ENCODE data around the gene APPBP2. TPM values are rescaled to one million over a fixed set of nuclear protein-coding genes. Genes with fewer than 3 reads are reported as not detected.
A peak's percentile ranks its signal among the peaks of the same experiment; 100 is the strongest.

APPBP2 gene, protein sequence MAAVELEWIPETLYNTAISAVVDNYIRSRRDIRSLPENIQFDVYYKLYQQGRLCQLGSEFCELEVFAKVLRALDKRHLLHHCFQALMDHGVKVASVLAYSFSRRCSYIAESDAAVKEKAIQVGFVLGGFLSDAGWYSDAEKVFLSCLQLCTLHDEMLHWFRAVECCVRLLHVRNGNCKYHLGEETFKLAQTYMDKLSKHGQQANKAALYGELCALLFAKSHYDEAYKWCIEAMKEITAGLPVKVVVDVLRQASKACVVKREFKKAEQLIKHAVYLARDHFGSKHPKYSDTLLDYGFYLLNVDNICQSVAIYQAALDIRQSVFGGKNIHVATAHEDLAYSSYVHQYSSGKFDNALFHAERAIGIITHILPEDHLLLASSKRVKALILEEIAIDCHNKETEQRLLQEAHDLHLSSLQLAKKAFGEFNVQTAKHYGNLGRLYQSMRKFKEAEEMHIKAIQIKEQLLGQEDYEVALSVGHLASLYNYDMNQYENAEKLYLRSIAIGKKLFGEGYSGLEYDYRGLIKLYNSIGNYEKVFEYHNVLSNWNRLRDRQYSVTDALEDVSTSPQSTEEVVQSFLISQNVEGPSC
- total RNA-seq = 19.9 and 23.4 TPM in 2 replicates

DNA sequence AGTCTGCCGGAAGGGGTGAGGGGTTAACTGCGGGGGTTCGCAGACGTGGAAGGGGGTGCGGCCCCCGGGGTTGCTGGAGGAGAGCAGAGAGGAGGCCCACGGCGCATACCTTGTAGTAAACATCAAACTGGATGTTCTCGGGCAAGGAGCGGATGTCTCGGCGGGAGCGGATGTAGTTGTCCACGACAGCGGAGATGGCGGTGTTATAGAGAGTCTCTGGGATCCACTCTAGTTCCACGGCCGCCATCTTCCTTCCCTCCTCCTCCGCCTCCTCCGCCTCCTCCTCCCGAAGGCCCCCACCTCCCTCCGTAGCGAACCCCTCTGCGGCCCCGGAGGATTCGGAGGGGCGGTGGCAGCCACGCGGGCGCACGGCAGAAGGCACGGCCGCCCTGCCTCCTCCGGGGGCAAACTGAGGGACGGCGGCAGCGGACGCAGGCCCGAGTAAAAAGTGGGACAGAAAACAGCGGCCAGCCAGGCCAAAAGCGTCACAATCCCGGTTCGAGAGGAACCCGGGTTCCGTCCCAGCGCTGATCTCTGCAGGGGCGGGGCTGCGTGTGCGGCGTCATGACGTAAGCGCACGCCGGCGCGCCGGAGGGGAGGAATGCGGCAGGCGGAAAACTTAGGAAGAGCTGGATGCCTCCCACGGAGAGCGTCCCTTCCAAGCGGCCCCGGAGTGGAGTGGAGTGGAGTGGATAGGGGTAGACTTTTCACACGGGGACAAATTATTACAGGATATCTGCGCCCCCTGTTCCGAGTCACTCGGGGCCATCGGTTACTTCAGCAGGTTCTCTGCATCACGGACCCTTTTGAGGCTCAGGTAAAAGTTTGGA lies at the start of gene APPBP2:
TSS of gene APPBP2 (minus strand) at position 558 of the 830 bp plus-strand sequence. CDS start at position 247, 311 bp downstream.
- DNase-seq (ENCODE audit: low read depth) = peak; percentile 43
- TF ChIP-seq, protein P1, sequence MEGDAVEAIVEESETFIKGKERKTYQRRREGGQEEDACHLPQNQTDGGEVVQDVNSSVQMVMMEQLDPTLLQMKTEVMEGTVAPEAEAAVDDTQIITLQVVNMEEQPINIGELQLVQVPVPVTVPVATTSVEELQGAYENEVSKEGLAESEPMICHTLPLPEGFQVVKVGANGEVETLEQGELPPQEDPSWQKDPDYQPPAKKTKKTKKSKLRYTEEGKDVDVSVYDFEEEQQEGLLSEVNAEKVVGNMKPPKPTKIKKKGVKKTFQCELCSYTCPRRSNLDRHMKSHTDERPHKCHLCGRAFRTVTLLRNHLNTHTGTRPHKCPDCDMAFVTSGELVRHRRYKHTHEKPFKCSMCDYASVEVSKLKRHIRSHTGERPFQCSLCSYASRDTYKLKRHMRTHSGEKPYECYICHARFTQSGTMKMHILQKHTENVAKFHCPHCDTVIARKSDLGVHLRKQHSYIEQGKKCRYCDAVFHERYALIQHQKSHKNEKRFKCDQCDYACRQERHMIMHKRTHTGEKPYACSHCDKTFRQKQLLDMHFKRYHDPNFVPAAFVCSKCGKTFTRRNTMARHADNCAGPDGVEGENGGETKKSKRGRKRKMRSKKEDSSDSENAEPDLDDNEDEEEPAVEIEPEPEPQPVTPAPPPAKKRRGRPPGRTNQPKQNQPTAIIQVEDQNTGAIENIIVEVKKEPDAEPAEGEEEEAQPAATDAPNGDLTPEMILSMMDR (IDR thresholded peaks at IDR 0.05; ENCODE audit: insufficient read depth, low read length, poor library complexity, severe bottlenecking) = no peak
- Histone ChIP-seq H3K36me3 (ENCODE audit: control insufficient read depth, insufficient read depth, low read length) (no peaks in the 10 kb centered on the region), H3K27me3 (ENCODE audit: control insufficient read depth, insufficient read depth, low read length) (no peaks in the 10 kb centered on the region), H3K4me3 (ENCODE audit: low read depth, low read length) (peak within 1 kb of the TSS; percentile 77)

DNA sequence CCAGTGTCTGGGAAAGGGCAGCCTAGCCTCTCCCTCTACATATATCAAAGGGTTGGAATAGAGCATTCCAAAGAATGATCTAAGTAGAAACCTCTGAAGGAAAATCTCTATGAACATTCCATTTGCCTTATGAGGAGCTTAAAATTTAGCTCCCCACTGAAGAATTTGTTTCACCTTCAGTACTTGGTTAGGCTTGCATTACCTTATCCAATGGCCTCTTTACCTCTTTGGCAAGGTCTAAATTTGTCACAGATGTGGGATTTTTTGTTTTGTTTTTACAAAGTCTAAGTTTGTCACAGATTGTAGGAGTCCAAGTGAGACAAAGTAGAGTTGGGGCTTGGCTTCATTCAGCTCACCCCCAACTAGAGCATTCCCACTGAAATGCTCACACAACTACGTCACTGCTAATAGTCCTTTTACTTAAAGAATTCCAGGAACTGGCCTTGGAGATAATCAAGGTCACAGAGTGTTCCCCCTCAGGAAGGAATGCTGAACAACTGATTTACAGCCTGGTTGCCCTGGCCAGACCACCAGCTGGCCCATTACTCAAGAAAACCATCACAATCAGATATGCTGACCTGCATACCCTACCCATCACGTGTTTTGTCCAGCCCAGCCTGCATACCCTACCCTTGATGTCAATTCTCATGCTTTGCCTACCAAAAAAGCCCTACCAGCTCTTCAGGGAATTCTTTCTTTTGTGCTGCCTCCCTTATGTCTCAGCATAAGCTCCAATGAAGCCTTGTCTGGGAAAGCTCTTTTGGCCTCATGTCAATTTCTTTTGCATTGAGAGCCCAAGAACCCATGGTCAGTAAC lies 47.4 kb upstream of the APPBP2 start:
- no peaks in the 10 kb centered on the region for H3K36me3 ChIP-seq (ENCODE audit: control insufficient read depth, insufficient read depth, low read length)
- no peak overlapping the region for H3K4me3 ChIP-seq (ENCODE audit: low read depth, low read length)
- TF ChIP-seq, protein P1 (IDR thresholded peaks at IDR 0.05; ENCODE audit: insufficient read depth, low read length, poor library complexity, severe bottlenecking) = no peak
- no peak for DNase-seq (ENCODE audit: low read depth)
- H3K27me3 ChIP-seq (ENCODE audit: control insufficient read depth, insufficient read depth, low read length) = no peaks in the 10 kb centered on the region

DNA sequence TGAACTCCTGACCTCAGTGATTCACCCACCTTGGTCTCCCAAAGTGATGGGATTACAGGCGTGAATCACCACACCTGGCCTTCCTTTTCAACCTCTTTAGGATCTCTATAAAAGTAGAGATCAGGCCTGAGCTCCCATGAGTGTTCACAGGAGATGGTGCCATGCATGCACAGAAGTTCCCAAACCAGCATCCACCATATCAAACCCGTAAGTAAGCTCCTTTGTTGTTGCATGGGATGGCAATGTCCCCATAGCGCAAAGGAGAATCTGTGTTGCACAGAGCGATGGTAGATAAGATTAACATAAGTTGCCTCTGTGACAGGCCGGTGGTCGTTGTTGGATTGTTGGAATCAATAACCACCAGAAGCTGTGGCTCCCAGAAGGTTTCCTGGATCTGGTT lies 39.2 kb upstream of the APPBP2 start:
- no peaks in the 10 kb centered on the region for H3K27me3 ChIP-seq (ENCODE audit: control insufficient read depth, insufficient read depth, low read length)
- no peaks in the 10 kb centered on the region for H3K36me3 ChIP-seq (ENCODE audit: control insufficient read depth, insufficient read depth, low read length)
- TF ChIP-seq, protein P1 (IDR thresholded peaks at IDR 0.05; ENCODE audit: insufficient read depth, low read length, poor library complexity, severe bottlenecking) = no peak
- no peak for DNase-seq (ENCODE audit: low read depth)
- no peak overlapping the region for H3K4me3 ChIP-seq (ENCODE audit: low read depth, low read length)

DNA sequence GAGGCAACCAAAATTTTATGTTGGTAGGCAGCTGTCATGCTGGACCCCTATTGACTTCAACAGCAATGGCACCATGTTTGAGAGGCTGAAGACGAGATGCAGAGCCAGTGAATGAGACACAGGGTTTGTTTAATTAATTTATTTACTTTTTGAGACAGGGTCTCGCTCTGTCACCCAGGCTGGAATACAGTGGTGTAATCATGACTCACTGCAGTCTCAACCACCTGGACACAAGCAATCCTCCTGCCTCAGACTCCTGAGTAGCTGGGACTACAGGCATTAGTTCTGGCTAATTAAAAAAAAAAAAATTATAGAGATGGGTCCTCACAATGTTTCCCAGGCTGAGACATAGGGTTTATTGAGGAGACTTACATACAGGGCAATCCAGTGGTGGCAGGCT lies 37.7 kb upstream of the APPBP2 start:
- DNase-seq (ENCODE audit: low read depth) = no peak
- Histone ChIP-seq H3K4me3 (ENCODE audit: low read depth, low read length) (no peak overlapping the region), H3K27me3 (ENCODE audit: control insufficient read depth, insufficient read depth, low read length) (no peaks in the 10 kb centered on the region), H3K36me3 (ENCODE audit: control insufficient read depth, insufficient read depth, low read length) (no peaks in the 10 kb centered on the region)
- TF ChIP-seq, protein P1 (IDR thresholded peaks at IDR 0.05; ENCODE audit: insufficient read depth, low read length, poor library complexity, severe bottlenecking) = no peak

DNA sequence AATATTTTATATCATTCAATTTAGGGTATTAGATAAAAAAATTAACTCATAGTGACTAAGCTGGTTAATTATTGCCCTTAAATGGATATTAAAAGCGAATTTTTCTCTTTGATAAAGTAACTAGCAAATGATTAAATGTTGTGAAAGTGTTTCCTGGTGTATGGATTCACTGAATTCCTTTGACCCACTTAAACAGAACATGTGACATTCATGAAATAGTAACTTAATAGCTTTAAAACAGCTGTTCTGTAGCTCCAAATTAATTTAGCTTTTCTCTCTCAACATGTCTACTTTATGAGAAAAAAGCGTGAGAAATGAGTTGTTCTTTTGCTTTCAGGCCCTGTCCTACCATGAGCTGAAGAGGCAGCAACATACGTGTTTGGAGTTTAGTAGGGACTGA lies 36.4 kb upstream of the APPBP2 start:
- Histone ChIP-seq H3K36me3 (ENCODE audit: control insufficient read depth, insufficient read depth, low read length) (no peaks in the 10 kb centered on the region), H3K27me3 (ENCODE audit: control insufficient read depth, insufficient read depth, low read length) (no peaks in the 10 kb centered on the region), H3K4me3 (ENCODE audit: low read depth, low read length) (no peak overlapping the region)
- TF ChIP-seq, protein P1 (IDR thresholded peaks at IDR 0.05; ENCODE audit: insufficient read depth, low read length, poor library complexity, severe bottlenecking) = no peak
- DNase-seq (ENCODE audit: low read depth) = no peak
